ENCODE data around the gene FAM174C. TPM values are rescaled to one million over a fixed set of nuclear protein-coding genes. Genes with fewer than 3 reads are reported as not detected.

The FAM174C gene
- total and polyA plus RNA-seq, 10 of the 15 experiments (the other 5 are each of a cell fraction or from before 2014, with no cell fraction given), result 0.89 to 94.6 (median 43.6) TPM

- in situ Hi-C loops (cut with MboI), result no loop called here
- TF ChIP-seq ZBTB33 (IDR thresholded peaks at IDR 0.05) (no peak), ZNF274 (IDR thresholded peaks at IDR 0.05; ENCODE audit: insufficient read depth, insufficient read length) (no peak), SRF (IDR thresholded peaks at IDR 0.05; ENCODE audit: low read depth in 2 of 2, low read length in 2 of 2) (no peak), CUX1 (IDR thresholded peaks at IDR 0.05; ENCODE audit: insufficient replicate concordance, low read depth, low read length) (no peak), ZNF24 (IDR thresholded peaks at IDR 0.05) (no peak), USF2 (IDR thresholded peaks at IDR 0.05; ENCODE audit: borderline replicate concordance, low read depth, low read length) (no peak), KLF5 (IDR thresholded peaks at IDR 0.05; ENCODE audit: partially characterized antibody) (no peak), MEF2A (IDR thresholded peaks at IDR 0.05; ENCODE audit: insufficient read depth, low read depth, low read length) (no peak), ZNF622 (IDR thresholded peaks at IDR 0.05) (no peak)
- no peaks in the 10 kb centered on the region; the same call in 1 of the 2 replicates for H4K20me1 ChIP-seq (ENCODE audit: control insufficient read depth, insufficient read depth)
- peaks cover 7 to 12% of the 10 kb centered on the region in 2 experiments for H3K36me3 ChIP-seq (ENCODE audit: control insufficient read depth in 2 of 2, insufficient read depth in 2 of 2, low read length in 1 of 2)
- no peaks in the 10 kb centered on the region for H3K79me2 ChIP-seq (ENCODE audit: control insufficient read depth, insufficient read depth, low read length)
- peaks cover 7 to 8% of the 10 kb centered on the region in 2 experiments; a peak in 3 of 4 replicates for H3K27me3 ChIP-seq (replicated peaks in 1 of 2; ENCODE audit: control insufficient read depth in 2 of 2, insufficient read depth in 2 of 2, low read length in 1 of 2)
- H3K27ac ChIP-seq (ENCODE audit: control insufficient read depth, insufficient read depth), result no peak overlapping the region
- H3K4me2 ChIP-seq (ENCODE audit: control insufficient read depth, insufficient read depth), result no peak overlapping the region
- FAIRE-seq (no peak), DNase-seq (ENCODE audit: low read depth, low spot score) (no peak), ATAC-seq (no peak)
- no peak overlapping the region for H3K9ac ChIP-seq (ENCODE audit: control insufficient read depth, insufficient read depth, low read length)
- intact Hi-C loops (cut with micrococcal nuclease; ENCODE audit: unreplicated experiment), result no loop called here
- H3K9me3 ChIP-seq (replicated peaks; ENCODE audit: control insufficient read depth, insufficient read depth, low read length), result no peaks in the 10 kb centered on the region
- H2AFZ ChIP-seq (ENCODE audit: control insufficient read depth, low read depth, low read length), result no peak overlapping the region
- POLR2A ChIA-PET, result no interaction called here
- H3K4me1 ChIP-seq (ENCODE audit: control insufficient read depth, insufficient read depth, low read length), result no peaks in the 10 kb centered on the region
- SMC1A ChIA-PET (ENCODE audit: uncharacterized antibody, unreplicated experiment), result no interaction called here
- no TSS peak for BruUV-seq (replicated peaks)
- CTCF ChIA-PET, result interaction anchor here (1.4 to 1.5 kb wide), 2 partner anchors 39 to 89 kb away, joined by 3 to 8 read pairs; no protein-coding TSS in a partner anchor
- RAD21 ChIA-PET (ENCODE audit: unreplicated experiment), result no interaction called here
- WGBS (ENCODE audit: insufficient coverage, insufficient replicate concordance, low lambda C conversion rate, missing lambda C conversion rate), result 34% methylated on average over 28 of the region's 29 CpGs
- H3K4me3 ChIP-seq, result no peak overlapping the region
Measured at GRCh38 chr19:1283207-1283916, 8.0 kb downstream of the FAM174C start.

Measured in GM12878 (cell line).